ENCODE data around the gene FEZF1. TPM values are rescaled to one million over a fixed set of nuclear protein-coding genes. Genes with fewer than 3 reads are reported as not detected.
"Not testable (repeated sequence)": the region's sequence is repeated elsewhere in the genome, so short reads cannot be mapped to it uniquely, and the experiment has no call there.

FEZF1 gene
- total RNA-seq, 1 donor: not detected

DNA sequence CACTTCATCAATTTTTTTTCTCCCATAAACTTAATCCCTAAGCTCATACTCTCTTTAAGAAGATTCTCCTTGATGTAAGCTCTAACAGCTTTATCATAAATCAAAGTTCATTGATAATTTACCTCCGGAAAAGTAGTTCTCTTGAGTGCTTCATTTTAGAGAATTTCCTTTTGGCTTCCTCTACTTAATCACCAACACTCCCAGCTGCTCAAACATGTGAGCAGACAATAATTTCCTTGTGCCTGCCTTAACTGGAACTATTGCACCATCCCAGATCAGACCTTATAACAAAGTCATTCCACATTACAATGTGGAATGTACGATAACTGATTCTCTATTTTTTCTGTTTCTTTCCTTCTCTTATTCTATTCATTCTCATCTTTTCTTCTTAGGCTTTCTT is 5.9 kb downstream of the FEZF1 start:
- TF ChIP-seq, protein P1, sequence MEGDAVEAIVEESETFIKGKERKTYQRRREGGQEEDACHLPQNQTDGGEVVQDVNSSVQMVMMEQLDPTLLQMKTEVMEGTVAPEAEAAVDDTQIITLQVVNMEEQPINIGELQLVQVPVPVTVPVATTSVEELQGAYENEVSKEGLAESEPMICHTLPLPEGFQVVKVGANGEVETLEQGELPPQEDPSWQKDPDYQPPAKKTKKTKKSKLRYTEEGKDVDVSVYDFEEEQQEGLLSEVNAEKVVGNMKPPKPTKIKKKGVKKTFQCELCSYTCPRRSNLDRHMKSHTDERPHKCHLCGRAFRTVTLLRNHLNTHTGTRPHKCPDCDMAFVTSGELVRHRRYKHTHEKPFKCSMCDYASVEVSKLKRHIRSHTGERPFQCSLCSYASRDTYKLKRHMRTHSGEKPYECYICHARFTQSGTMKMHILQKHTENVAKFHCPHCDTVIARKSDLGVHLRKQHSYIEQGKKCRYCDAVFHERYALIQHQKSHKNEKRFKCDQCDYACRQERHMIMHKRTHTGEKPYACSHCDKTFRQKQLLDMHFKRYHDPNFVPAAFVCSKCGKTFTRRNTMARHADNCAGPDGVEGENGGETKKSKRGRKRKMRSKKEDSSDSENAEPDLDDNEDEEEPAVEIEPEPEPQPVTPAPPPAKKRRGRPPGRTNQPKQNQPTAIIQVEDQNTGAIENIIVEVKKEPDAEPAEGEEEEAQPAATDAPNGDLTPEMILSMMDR (IDR thresholded peaks at IDR 0.05; ENCODE audit: insufficient read depth, low read length): no peak
- no peak overlapping the region for H3K4me3 ChIP-seq (ENCODE audit: low read depth, low read length)
- no peak for DNase-seq (ENCODE audit: low read depth)

DNA sequence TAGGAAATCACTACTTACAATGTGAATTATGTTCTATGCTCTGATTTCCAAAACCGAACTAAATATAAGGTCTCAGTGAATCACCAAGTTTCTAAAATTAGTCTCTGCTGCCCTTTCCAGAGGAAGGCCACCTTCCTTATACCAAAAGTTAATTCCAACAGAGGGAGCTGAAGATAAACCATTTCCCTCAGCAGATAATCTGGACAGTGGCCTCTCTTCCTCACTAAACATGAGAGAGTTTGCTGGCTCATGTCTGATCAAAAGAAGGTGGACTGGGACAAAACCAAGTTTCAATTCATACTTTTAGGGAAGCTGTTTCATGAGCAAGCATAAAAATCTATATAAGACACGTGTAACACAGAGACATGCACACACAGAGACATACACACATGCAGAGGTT is 6.4 kb downstream of the FEZF1 start:
- TF ChIP-seq, protein P1 (IDR thresholded peaks at IDR 0.05; ENCODE audit: insufficient read depth, low read length): no peak
- H3K4me3 ChIP-seq (ENCODE audit: low read depth, low read length): no peak overlapping the region
- DNase-seq (ENCODE audit: low read depth): no peak

DNA sequence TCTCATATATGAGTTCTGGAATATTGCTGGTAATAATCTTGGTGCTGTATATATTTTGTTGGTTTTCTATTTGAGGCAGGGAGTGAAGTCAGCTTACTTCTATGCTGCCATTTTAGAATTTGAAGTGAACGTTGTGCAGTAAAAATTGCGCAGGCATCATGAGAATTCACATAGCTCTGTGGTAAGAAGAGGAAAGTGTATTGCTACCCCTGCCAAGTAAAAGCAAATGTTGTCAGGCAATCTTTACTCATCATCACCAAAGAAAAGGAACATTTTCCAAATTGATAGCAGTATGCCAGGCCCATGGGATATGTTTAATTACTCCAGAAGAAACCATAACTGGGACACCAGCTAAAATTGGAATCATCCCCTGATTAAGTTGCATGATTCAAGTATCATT is 13.4 kb downstream of the FEZF1 start:
- DNase-seq (ENCODE audit: low read depth): no peak
- TF ChIP-seq, protein P1 (IDR thresholded peaks at IDR 0.05; ENCODE audit: insufficient read depth, low read length): no peak
- H3K4me3 ChIP-seq (ENCODE audit: low read depth, low read length): no peak overlapping the region

DNA sequence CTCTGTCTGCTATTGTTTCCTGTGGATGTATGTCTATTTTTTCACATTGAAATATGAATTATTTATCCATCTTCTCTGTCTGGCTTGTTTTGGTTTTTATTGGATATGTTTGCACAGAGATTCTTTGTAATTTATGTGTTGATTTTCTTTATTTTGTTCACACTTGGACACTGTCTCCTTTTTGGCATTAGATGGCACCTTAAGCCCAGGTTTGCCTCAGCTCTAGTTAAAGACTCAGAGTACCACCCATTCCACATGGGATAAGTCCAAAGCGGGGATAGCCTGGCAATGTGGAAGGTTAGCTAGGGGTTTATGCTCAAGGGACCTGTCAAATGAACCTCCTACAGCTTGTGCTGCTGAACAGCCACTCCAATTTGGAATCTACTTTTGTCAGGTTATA is 14.1 kb downstream of the FEZF1 start:
- H3K4me3 ChIP-seq (ENCODE audit: low read depth, low read length): no peak overlapping the region
- TF ChIP-seq, protein P1 (IDR thresholded peaks at IDR 0.05; ENCODE audit: insufficient read depth, low read length): no peak
- no peak for DNase-seq (ENCODE audit: low read depth)

DNA sequence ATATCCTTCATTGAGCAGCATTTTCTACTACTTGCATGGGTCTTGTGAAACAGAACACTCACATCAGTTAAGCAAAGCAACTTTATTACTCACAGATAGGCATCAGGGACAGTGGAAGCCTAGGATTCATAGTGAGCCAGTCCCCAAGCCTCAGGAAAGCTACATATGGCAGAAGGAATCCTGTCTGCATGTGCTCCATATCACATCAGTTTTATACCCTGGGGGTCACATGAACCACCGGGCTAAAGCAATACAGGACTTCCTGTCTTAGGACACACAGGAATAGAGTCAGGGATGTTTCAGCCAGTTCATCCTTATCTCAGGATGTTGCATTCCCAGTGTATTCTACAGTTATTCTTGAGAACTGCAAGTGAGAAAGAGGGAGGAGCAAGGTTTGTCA is 15.1 kb downstream of the FEZF1 start:
- no peak overlapping the region for H3K4me3 ChIP-seq (ENCODE audit: low read depth, low read length)
- TF ChIP-seq, protein P1 (IDR thresholded peaks at IDR 0.05; ENCODE audit: insufficient read depth, low read length): no peak

DNA sequence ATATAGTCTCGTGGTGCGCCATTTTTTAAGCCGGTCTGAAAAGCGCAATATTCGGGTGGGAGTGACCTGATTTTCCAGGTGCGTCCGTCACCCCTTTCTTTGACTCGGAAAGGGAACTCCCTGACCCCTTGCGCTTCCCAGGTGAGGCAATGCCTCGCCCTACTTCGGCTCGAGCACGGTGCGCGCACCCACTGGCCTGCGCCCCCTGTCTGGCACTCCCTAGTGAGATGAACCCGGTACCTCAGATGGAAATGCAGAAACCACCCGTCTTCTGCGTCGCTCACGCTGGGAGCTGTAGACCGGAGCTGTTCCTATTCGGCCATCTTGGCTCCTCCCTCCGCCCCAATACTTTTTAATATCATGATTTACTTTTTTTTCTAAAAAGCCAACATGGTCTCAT is 19.9 kb downstream of the FEZF1 start:
- DNase-seq (ENCODE audit: low read depth); H3K4me3 ChIP-seq (ENCODE audit: low read depth, low read length): not testable (repeated sequence)

More for the DNA sequence above, 15.1 kb downstream of the FEZF1 start:
- no peak for DNase-seq (ENCODE audit: low read depth)

DNA sequence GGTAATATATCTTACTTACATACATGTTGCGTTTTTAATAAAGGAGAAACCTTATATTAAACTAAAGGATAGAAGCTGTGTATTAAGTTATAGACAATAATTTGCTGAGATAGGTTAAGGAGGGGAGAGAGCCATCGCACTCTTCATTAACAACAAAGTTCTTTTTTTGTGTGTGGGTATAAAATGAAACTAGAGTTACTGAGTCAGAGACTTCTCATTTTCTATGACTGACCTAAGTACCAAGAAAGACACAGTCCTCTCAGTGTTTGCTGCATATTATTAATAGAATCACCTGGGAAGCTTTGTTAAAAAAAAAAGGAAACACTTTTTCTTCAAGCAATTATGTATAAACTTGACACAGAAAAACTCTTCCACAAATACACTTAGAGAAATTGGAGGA is 31.4 kb downstream of the FEZF1 start:
- no peak for DNase-seq (ENCODE audit: low read depth)
- H3K4me3 ChIP-seq (ENCODE audit: low read depth, low read length): no peak overlapping the region
- TF ChIP-seq, protein P1 (IDR thresholded peaks at IDR 0.05; ENCODE audit: insufficient read depth, low read length): no peak
